HCT116 (cell line): ENCODE data around the gene DIP2C. TPM values are rescaled to one million over a fixed set of nuclear protein-coding genes. Genes with fewer than 3 reads are reported as not detected.

Source experiments
- ATAC-seq: fragments of 200-7000 bp; cut with Tn5 transposase; 2 replicates; pipeline ENCODE4 v1.9.1; 2020; ENCODE audit warnings: mild to moderate bottlenecking, moderate library complexity
- BruUV-seq: library from RNA; stranded (reverse); fragments of 400-500 nt; replicated peaks from 2 replicates; lab custom pipeline; 2021; lab: Mats Ljungman, UMichigan
- CTCF ChIA-PET: fragments of 300-600 bp; sonication (Branson Sonifier 250); formaldehyde crosslinking; loops from one replicate; lab custom pipeline; 2021; ENCODE audit warnings: antibody characterized with exemption; lab: Charles Lee
- POLR2A ChIA-PET: fragments of 300-600, 350-600 bp; sonication (Branson Sonifier 250); formaldehyde crosslinking; loops from one replicate; lab custom pipeline; 2021; ENCODE audit warnings: antibody characterized with exemption; lab: Charles Lee
- RAD21 ChIA-PET, 2 experiments: fragments of 300-600 bp; sonication (Branson Sonifier 250); formaldehyde crosslinking; loops; one replicate each; lab custom pipeline; 2023; ENCODE audit warnings: low total read pairs in 2 of 2; ENCODE audit not compliant: uncharacterized antibody in 2 of 2, unreplicated experiment in 2 of 2, low non-redundant PET in 1 of 2; lab: Charles Lee
- DNase-seq: peaks from one replicate; pipeline ENCODE4 v3.0.0-alpha.2; 2010; ENCODE audit warnings: low read depth, low spot score
- H2AFZ ChIP-seq: fragments of 200-600 bp; shearing (Covaris generic), sonication (generic); 2 replicates; pipeline ENCODE4 v1.6.1; 2017; ENCODE audit warnings: low read depth, mixed run types, mixed read lengths, antibody characterized with exemption, low read length; ENCODE audit not compliant: poor library complexity, severe bottlenecking
- H3K27ac ChIP-seq: 2 replicates; pipeline ENCODE4 v1.5.1; 2012; ENCODE audit warnings: low read depth, low read length
- H3K27me3 ChIP-seq: fragments of 200-600 bp; sonication (generic); 2 replicates; pipeline ENCODE4 v1.6.1; 2016; ENCODE audit warnings: mixed run types, low read length, mixed read lengths; ENCODE audit not compliant: insufficient read depth
- H3K36me3 ChIP-seq, 2 experiments: fragments of 200-500 bp in 1 of 2; fragments of 200-600 bp in 1 of 2; sonication (Bioruptor generic) in 1 of 2; sonication (generic) in 1 of 2; 2 replicates each; pipeline versions ENCODE4 v1.5.1 to v1.6.1; 2014 to 2016; ENCODE audit warnings: low read length in 2 of 2, inconsistent platforms in 1 of 2, mixed read lengths in 1 of 2, mixed run types in 1 of 2; ENCODE audit not compliant: insufficient read depth in 2 of 2, control insufficient read depth in 1 of 2
- H3K4me1 ChIP-seq, 2 experiments: fragments of 200-600 bp in 1 of 2; sonication (generic) in 1 of 2; 2 replicates each; pipeline versions ENCODE4 v1.5.1 to v1.6.1; 2012 to 2017; ENCODE audit warnings: low read length in 2 of 2, inconsistent platforms in 1 of 2, mild to moderate bottlenecking in 1 of 2, mixed read lengths in 1 of 2, mixed run types in 1 of 2, moderate library complexity in 1 of 2; ENCODE audit not compliant: insufficient read depth in 2 of 2, control insufficient read depth in 1 of 2
- H3K4me2 ChIP-seq: fragments of 200-600 bp; sonication (generic); 2 replicates; pipeline ENCODE4 v1.6.1; 2017; ENCODE audit warnings: mixed run types, low read length, mixed read lengths
- H3K4me3 ChIP-seq, 2 experiments: fragments of 200-600 bp in 1 of 2; sonication (generic) in 1 of 2; replicated peaks in 1 of 2; 2 replicates each; pipeline ENCODE4 v1.5.1; 2011 to 2016; ENCODE audit warnings: low read length in 2 of 2, control low read depth in 1 of 2, low read depth in 1 of 2, mild to moderate bottlenecking in 1 of 2, mixed read lengths in 1 of 2, mixed run types in 1 of 2
- H3K79me2 ChIP-seq: fragments of 200-600 bp; sonication (generic); 2 replicates; pipeline ENCODE4 v1.6.1; 2017; ENCODE audit warnings: mild to moderate bottlenecking, mixed run types, low read length, moderate library complexity, mixed read lengths; ENCODE audit not compliant: insufficient read depth
- H3K9ac ChIP-seq: fragments of 200-600 bp; sonication (generic); 2 replicates; pipeline ENCODE4 v1.6.1; 2016; ENCODE audit warnings: low read length, mixed read lengths
- H3K9me2 ChIP-seq: fragments of 200-600 bp; sonication (generic), shearing (Covaris generic); 2 replicates; pipeline ENCODE4 v1.6.1; 2017; ENCODE audit warnings: mixed run types, mild to moderate bottlenecking, moderate library complexity; ENCODE audit not compliant: insufficient read depth
- H3K9me3 ChIP-seq, 2 experiments: fragments of 200-500 bp in 1 of 2; fragments of 200-600 bp in 1 of 2; sonication (Bioruptor generic) in 1 of 2; sonication (generic) in 1 of 2; 2 replicates each; pipeline ENCODE4 v1.6.1; 2014 to 2017; ENCODE audit warnings: low read length in 2 of 2, mixed read lengths in 2 of 2, inconsistent platforms in 1 of 2, low read depth in 1 of 2, mild to moderate bottlenecking in 1 of 2, mixed run types in 1 of 2, moderate library complexity in 1 of 2; ENCODE audit not compliant: control insufficient read depth in 1 of 2, insufficient read depth in 1 of 2
- H4K20me1 ChIP-seq: fragments of 200-600 bp; sonication (generic), shearing (Covaris generic); 2 replicates; pipeline ENCODE4 v1.6.1; 2017; ENCODE audit warnings: mixed run types, mild to moderate bottlenecking, moderate library complexity; ENCODE audit not compliant: insufficient read depth
- ELF1 ChIP-seq: IDR thresholded peaks from 2 replicates; pipeline ENCODE4 v1.6.1; 2012; ENCODE audit warnings: low read depth, borderline replicate concordance
- REST ChIP-seq: IDR thresholded peaks from 2 replicates; pipeline ENCODE4 v1.6.1; 2012; ENCODE audit warnings: low read depth
- SIN3A ChIP-seq: IDR thresholded peaks from 2 replicates; pipeline ENCODE4 v1.6.1; 2012; ENCODE audit warnings: low read depth
- ZBTB33 ChIP-seq: IDR thresholded peaks from 2 replicates; pipeline ENCODE4 v1.6.1; 2011; ENCODE audit warnings: mild to moderate bottlenecking, low read length, moderate library complexity; ENCODE audit not compliant: insufficient replicate concordance; ENCODE audit errors: extremely low read depth
- intact Hi-C: fragments of 100-400 bp; cut with micrococcal nuclease; formaldehyde crosslinking; loops from 2 replicates; pipeline ENCODE4 v1.10.0; 2022
- total RNA-seq: library from RNA; stranded (reverse); gene quantifications from one replicate; pipeline ENCODE4 v1.2.1, GENCODE V29; 2021; ENCODE audit not compliant: unreplicated experiment

The DIP2C gene
- total RNA-seq, 1 experiment from 2014 or later, result 15.4 TPM

- Histone ChIP-seq H3K27me3 (no peaks in the 10 kb centered on the region), H3K4me2 (no peak overlapping the region), H3K4me1 (no peaks in the 10 kb centered on the region), H3K36me3 (no peaks in the 10 kb centered on the region), H4K20me1 (no peaks in the 10 kb centered on the region), H2AFZ (no peak overlapping the region), H3K9me3 (no peaks in the 10 kb centered on the region), H3K4me3 (no peak overlapping the region), H3K27ac (no peak overlapping the region), H3K79me2 (no peaks in the 10 kb centered on the region), H3K9me2 (no peaks in the 10 kb centered on the region), H3K9ac (no peak overlapping the region)
- no TSS peak for BruUV-seq
- ATAC-seq (no peak), DNase-seq (no peak)
- POLR2A ChIA-PET, result no interaction called here
- RAD21 ChIA-PET, result no interaction called here
- TF ChIP-seq REST (no peak), SIN3A (no peak), ELF1 (no peak), ZBTB33 (no peak)
- intact Hi-C loops, result no loop called here
- CTCF ChIA-PET, result no interaction called here
These were observed 203.3 kb downstream of the DIP2C start for GRCh38 chr10:486206-486605.
